Measurements from ENCODE around the gene WNT8B.

DNA sequence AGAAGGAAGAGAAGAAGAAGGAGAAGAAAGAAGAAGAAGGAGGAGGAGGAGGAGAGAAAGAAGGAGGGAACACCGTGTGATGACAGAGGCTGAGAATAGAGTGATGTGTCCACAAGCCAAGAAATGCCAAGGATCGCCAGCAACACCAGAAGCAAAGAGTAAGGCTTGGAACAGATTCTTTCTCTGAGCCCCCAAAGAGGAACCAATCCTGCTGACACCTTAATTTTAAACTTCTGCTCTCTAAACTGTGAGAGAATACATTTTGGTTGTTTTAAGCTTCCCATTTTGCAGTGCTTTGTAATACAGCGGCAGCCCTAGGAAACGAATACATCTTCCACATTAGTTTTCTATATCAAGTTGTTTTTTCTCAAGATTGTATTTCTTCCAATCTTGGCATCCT is 13.9 kb upstream of the WNT8B start:
- TF ChIP-seq, protein P1, sequence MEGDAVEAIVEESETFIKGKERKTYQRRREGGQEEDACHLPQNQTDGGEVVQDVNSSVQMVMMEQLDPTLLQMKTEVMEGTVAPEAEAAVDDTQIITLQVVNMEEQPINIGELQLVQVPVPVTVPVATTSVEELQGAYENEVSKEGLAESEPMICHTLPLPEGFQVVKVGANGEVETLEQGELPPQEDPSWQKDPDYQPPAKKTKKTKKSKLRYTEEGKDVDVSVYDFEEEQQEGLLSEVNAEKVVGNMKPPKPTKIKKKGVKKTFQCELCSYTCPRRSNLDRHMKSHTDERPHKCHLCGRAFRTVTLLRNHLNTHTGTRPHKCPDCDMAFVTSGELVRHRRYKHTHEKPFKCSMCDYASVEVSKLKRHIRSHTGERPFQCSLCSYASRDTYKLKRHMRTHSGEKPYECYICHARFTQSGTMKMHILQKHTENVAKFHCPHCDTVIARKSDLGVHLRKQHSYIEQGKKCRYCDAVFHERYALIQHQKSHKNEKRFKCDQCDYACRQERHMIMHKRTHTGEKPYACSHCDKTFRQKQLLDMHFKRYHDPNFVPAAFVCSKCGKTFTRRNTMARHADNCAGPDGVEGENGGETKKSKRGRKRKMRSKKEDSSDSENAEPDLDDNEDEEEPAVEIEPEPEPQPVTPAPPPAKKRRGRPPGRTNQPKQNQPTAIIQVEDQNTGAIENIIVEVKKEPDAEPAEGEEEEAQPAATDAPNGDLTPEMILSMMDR (IDR thresholded peaks at IDR 0.05) = no peak
- TF ChIP-seq POLR2AphosphoS5 (IDR thresholded peaks at IDR 0.05) = no peak
- TF ChIP-seq POLR2A (IDR thresholded peaks at IDR 0.05) = no peak

All from gastroesophageal sphincter (tissue), 3 donors.